GM18870 (cell line): Measurements from ENCODE around the gene VCX3B.
"Not testable (repeated sequence)": the region's sequence is repeated elsewhere in the genome, so short reads cannot be mapped to it uniquely, and the experiment has no call there.

Experiments
- ATAC-seq: cut with Tn5 transposase; IDR thresholded peaks from one replicate; pipeline ENCODE4 v1.9.1; 2021; ENCODE audit warnings: moderate library complexity; ENCODE audit not compliant: unreplicated experiment

The VCX3B gene

DNA sequence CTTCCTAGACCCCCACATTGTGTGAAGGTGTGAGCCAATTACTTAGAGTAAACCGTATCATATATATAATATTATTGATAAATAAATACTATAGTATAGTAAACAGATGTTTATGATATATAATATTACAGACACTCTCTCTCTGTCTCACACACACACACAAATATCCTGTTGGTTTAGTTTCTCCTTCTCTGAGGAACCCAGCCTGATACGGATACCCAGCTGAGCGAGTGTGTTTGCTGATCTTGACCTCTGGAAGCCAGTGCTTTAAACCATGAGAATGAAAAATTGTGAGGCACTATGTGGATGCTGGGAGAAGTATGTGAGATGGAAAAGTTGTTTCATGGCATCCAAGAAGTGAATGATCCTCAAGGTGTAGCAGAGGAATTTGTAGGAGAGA lies at the start of gene VCX3B:
Gene VCX3B, plus strand, starts transcription at position 301 of the 400 bp plus-strand sequence. CDS start 621 bp downstream, outside the sequence.
- not testable (repeated sequence) for ATAC-seq

GRCh38 chrX:8418301-8418700 lies 46.3 kb upstream of the VCX3B start:
- no peak for ATAC-seq

DNA sequence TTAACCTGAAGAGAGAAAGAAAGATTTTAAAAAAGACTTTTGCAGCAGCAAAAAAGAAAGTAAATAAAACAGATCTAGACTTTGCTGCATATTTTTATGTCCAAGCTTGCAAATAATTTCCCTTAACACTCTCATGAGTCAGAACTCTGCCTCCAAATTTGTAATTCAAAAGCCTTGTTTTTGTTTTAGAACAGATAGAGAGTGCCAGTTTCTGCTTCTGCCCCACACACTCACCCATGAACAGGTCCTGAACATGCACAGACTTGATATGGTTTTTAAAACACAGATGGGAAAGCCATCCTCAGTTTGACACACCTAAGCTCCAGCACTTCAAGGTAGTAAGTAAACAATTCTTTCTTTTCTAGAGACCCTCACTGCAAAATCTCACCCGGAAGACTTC lies 39.7 kb upstream of the VCX3B start:
- no peak for ATAC-seq

- ATAC-seq: no peak
Observed at GRCh38 chrX:8429692-8430249, 34.9 kb upstream of the VCX3B start.

GRCh38 chrX:8430444-8430843 lies 34.2 kb upstream of the VCX3B start:
- no peak for ATAC-seq

- no peak for ATAC-seq
Observed at GRCh38 chrX:8432396-8432795, 32.2 kb upstream of the VCX3B start.

DNA sequence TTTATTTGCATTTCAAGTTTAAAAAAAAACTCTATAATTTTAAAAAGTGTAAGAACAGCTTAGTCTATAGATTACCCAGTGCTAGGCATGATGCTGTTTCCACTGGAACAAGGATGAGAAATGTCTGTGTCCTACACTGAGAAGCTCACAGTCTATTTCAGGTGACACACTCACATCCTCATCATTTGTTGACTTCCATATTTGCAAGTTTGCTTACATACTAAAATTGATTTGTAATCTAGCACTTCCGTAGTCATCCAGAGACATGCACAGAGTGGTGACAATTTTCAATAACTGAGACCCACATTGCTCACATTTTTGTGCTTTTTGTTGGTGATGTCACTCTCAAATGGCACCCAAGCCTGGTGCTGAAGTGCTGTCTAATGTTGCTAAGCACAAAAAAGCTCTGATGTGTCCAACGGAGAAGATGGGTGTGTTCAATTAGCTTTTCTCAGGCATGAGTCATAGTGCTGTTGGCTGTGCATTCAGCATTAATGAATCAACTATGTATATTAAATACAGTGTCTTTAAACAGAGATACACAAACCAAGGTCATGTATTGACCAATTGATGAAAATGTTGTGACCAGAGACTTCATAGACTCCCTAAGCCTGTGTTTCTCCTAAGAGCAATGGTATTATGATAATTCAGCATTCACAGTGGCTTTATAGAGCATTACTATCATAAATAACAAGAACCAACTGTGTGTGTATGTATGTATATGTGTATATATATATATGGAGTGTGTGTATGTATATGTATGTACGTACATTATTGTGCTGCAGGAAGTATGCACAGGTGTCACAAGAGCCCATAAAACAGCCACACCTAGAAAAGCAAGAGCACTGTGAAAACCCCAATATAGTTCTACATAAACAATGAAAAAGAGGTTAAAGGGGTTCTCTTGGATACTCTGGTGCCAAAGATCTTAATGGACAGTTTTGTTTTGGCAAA lies 31.2 kb upstream of the VCX3B start:
- no peak for ATAC-seq

DNA sequence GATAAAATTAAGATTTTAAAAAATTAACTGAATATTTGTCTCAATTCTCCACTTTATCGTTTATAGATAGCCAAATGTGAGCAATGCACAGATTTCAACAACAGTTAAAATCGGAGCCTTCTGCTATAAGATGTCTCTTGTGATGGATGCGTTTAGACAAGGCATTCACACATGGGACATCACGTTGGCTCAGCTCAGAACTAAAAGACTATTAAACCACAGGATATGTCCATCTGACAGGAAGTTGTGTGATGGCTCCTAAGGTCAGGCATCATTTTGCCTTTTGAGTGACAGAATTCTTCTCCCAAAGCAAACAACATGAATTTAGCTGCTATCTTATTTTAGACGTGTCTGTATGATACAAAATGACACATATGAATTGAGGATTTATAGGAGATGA lies 17.3 kb upstream of the VCX3B start:
- no peak for ATAC-seq

DNA sequence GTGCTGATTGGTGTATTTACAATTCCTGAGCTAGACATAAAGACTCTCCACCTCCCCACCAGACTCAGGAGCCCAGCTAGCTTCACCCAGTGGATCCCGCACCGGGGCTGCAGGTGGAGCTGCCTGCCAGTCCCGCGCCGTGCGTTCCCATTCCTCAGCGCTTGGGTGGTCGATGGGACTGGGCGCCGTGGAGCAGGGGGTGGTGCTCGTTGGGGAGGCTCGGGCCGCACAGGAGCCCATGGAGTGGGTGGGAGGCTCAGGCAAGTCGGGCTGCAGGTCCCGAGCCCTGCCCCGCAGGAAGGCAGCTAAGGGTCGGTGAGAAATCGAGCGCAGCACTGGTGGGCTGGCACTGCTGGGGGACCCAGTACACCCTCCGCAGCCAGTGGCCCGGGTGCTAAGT lies 12.3 kb upstream of the VCX3B start:
- not testable (repeated sequence) for ATAC-seq

DNA sequence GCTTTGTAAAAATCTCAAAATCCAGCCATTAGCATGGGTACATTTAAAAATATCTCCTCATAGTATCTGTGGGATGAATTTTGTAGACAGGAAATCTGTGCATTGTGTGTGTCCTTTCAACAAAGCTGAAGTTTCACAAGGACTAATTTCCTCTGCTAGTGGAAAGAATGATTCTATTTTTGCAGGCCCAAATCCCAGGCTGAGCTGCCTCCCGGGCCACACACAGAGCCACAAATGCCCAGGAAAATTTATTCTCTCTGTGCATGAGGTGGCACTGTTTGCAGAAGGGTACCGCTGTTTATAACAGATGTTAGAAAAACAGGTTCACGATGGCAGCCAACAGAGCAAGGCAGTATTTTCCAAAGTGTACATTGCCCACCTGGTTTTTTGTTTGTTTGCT lies 11.0 kb upstream of the VCX3B start:
- ATAC-seq: no peak

DNA sequence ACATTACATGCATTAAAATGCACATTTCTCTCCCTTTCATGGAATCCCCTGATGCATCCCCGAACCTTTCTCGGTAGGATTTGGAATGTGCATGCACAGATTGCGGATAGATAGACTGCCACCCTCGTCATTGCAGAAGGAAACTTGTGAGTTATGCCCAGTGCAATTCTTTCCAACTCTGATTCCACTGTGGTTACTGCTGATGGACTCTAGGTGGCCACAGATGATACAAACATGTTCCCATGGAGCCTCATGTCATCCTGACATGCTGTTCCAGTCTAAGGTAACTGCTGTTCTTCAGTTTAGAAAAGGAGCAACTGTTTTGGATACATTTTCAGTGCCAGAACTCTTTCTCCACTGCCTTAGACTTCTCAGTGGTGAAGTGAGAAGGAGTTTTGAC lies 9.1 kb upstream of the VCX3B start:
- ATAC-seq: no peak

DNA sequence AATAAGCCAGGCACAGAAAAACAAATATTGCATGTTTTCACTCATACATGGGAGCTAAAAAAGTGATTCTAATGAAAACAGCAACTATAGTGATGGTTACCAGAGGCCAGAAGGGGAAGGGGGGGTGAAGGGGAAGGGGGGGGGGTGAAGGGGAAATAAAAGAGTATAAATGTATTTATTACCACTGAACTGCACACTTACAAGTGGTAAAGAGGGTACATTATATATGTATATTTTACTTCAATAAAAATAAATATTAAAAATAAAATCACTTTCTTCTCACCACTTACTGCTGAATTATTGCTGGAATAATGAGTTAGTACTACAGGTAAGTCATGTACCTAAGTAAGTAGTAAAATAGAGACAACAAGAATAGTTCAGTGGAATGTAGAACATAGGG lies 2.1 kb upstream of the VCX3B start:
- no peak for ATAC-seq

- ATAC-seq: no peak
Observed at GRCh38 chrX:8484360-8484949, 19.8 kb downstream of the VCX3B start.

- not testable (repeated sequence) for ATAC-seq
Observed at GRCh38 chrX:8495036-8495435, 30.4 kb downstream of the VCX3B start.

DNA sequence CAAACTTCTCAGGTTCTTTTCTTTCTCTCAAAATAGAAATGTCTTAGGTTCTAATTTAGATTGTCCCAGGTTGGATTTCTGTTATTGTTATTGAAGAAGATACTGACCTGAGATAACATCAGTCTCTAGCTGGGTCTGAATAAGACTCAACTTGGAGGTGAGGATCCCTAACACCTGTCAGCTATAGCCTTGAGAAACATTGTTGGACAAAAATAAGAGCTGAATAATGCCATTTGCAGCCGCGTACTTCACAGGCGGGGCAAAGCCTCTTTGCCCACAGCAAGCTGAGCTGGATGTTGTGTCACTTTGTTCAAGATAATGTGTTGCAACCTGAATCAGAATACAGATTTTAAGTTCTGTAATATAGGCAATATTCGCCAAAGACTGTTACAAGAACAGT lies 35.6 kb downstream of the VCX3B start:
- no peak for ATAC-seq

DNA sequence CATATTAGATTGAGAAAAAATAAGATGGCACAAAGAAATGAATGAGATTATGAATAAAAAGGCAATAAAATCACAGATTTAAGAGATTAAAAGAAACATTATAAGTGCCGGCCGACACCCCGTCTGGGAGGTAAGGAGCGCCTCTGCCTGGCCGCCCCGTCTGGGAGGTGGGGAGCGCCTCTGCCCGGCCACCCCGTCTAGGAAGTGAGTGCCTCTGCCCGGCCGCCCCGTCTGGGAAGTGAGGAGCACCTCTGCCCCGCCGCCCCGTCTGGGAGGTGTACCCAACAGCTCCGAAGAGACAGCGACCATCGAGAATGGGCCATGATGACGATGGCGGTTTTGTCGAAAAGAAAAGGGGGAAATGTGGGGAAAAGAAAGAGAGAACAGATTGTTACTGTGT lies 37.5 kb downstream of the VCX3B start:
- not testable (repeated sequence) for ATAC-seq

DNA sequence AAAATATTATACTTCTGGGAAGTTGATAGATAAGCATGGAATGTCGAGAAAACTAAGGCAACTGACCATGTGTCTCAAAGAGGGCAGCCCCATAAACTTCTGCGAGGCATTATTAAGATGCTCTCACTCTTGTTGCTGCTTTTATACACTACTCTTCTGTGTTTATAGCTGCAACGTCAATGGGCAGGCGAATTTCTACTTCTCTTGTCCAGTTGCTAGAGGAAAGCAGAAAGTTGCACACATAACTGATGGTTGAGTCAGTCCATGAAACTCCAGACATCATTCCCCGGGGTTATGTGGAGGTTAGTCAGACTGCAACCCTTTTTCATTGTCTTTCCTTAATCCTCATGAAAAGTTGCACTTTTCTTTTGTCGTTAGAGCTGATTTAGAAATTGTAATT lies 39.8 kb downstream of the VCX3B start:
- ATAC-seq: no peak
